ENCODE results near the gene KIFAP3.
A peak's percentile ranks its signal among the peaks of the same experiment; 100 is the strongest.
"Not testable (repeated sequence)": the region's sequence is repeated elsewhere in the genome, so short reads cannot be mapped to it uniquely, and the experiment has no call there.

The KIFAP3 gene

DNA sequence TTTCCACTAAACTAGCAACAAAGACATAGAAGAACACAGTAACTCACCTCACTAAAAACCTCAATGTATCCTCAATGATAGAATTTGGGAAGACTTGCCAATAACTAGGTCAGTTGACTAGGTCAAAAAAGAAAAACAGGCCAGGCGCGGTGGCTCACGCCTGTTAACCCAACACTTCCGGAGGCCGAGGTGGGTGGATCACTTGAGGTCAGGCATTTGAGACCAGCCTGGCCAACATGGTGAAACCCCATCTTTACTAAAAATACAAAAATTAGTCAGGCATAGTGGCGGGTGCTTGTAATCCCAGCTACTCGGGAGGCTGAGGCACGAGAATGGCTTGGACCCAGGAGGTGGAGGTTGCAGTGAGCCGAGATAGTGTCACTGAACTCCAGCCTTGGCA lies 156.3 kb downstream of the KIFAP3 start:
- DNase-seq: not testable (repeated sequence)

DNA sequence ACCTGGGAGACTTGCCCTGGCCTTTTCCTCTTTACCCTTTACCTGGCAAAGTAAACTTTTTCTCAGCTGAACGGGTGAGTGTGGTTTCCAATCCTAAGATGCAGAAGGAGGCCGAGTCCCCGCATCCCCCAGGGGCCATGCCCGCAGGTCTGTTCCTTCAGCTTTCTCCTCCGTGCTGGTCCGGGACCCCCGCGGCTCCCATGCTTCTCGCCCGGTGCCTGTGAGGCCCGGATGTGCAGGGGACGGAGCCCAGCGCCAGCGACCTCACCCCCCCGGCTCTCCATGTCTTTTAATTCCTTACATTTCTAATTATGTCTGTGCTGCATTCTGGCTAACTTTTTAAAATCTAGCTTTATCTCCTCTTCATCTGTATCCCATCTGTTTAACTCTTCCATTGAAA lies 159.3 kb downstream of the KIFAP3 start:
- DNase-seq: no peak

DNA sequence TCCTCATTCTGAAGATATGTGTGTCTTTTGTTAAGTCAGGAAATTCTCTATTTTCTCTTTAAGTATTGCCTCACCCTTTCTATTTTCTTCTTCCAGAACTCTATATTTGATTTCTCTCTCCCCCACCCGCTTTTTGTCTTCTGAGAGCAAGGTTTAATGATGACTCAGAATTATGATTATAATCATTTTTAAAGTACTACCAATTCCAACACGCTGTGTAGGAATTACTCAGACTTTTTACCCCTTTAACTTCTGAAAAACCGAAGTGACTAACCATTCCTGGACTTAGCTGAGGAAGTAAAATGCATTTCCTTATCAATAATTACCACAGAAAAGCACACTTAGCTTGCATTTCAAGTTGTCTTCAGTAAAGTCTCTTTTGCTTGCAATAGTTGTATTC lies 160.0 kb downstream of the KIFAP3 start:
- DNase-seq: no peak

DNA sequence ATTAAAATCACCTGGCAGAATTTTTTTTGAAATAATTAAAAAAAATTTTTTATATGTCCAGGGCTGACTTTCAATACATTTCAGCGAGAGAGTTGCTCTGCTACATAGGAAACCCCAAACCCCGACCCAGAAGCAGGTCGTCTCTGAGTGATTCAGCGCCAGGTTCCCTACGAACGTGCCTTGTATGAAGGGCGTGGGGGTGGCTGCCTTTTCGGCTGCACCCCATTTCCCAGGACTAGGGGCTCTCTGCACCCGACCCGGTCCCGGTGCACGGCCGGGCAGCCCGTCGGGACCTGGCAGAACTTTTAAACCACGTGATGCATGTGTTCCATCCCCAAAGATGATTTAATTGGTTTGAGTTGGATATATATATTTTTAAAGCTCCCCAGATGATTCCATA lies 165.0 kb downstream of the KIFAP3 start:
- no peak for DNase-seq

DNA sequence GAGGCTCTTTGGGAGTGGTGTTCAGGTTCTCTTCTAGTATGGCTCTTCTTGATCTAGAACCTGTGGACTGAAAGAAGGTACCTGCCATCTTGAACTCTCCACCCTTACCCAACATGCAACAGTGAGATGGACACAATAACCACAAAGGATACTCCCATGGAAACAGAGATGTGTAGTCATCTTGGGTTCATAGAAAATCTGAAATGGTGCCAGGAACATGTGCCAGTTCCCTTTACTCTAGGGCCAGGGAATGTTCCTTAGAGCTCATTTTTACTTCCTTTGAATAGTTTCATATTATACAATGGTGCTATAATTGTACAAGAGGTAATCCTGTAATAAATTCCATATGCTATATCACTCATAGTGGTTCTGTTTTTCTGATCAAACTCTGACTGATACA lies 167.6 kb downstream of the KIFAP3 start:
- no peak for DNase-seq

DNA sequence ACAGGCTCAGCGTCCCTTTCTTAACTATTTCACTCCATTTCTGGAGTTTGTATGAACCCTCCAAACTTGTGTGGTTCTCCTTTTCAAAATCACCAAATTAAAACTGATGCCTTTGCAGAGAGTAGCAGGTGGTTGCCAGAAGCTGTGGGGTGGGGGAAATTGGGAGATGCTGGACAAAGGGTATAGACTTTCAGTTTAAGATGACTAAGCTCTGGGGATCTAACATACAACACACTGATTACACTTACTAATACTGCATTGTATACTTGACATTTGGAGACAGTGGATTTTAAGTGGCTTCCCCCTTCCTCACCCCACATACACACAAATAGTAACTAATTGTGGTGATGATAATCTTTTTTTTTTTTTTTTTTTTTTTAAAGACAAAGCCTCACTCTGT lies 169.7 kb downstream of the KIFAP3 start:
- no peak for DNase-seq

DNA sequence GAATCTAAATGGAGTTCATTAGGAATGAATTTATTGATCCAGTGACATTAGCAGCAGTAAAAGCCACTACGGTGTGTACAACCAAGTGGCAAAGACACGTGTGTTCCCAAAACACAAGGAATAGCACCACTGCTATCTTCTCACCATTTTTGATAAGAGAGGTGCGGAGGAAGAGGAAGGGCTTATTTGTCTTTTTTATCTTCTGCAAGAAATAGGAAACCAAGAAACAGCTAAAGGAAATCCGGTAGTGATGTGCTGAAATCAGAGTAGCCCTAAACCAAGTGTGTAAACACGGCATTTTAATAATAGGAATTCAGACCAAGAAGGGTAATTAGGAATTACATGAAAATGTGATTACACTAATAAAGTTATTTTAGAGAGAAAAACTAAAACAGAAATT lies 171.7 kb downstream of the KIFAP3 start:
- no peak for DNase-seq

DNA sequence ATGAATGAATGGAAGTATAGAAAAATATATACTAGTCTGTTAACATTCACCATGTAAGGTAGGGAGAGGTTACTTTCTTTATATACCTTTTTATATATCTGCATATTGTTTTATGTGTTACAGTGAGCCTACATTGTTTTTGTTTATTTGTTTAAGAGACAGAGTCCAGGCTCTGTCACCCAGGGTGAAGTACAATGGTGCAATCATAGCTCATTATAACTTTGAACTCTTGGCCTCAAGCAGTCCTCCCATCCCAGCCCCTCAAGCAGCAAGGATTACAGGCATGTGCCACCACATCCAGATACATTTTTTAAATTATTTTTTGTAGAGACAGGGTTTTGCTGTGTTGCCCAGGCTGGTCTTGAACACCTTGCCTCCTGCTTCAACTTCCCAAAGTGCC lies 173.4 kb downstream of the KIFAP3 start:
- no peak for DNase-seq

DNA sequence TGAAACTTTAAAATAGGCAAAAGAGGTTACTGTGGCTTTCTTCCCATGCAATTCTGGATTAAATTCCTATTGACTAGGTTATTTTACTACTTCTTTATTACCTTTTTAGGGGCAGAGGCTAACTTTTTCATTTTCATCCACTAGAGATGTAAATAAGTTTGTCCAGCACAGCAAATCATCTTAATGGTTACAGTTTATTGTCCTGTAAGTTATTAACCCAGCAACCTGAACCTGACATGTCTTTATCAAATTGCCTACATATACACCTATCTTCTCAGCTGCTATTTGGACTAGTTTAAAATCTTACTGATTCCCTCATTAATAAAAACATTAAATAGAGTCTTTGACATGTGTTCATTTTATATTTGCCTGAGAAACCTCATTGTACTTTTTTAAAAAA lies 173.9 kb downstream of the KIFAP3 start:
- no peak for DNase-seq

DNA sequence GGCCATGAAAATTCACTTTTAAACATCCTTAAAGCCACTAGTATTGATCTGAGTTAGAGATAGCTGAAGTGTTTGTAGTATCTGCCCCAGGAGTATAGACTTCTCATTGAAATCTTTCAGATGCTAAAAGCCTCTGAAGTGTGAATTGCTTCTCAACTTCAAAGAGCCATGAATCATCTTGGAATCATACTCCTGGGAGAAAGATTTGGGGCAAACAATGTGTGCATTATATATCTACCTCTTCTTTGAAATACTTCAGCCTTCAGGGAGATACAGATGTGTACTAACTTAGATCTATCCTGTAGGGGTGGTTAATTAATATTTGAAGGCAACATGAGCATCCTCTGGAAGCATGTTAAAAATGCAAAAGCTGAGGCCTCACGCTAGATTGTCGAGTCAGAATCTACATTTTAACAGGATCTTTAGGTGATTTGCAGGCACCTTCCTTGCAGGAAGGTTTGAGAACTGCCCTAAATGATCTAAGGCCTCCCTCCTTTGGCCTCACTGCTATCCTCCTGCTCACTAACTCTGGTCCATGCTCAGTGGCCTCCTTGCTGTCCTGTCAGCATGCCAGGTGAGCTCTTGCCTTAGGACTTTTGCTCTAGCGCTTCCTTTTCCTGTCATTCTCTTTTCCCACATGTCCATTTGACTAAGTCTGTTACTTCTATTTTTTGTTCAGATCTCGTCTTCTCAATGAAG lies 174.8 kb downstream of the KIFAP3 start:
- no peak for DNase-seq

DNA sequence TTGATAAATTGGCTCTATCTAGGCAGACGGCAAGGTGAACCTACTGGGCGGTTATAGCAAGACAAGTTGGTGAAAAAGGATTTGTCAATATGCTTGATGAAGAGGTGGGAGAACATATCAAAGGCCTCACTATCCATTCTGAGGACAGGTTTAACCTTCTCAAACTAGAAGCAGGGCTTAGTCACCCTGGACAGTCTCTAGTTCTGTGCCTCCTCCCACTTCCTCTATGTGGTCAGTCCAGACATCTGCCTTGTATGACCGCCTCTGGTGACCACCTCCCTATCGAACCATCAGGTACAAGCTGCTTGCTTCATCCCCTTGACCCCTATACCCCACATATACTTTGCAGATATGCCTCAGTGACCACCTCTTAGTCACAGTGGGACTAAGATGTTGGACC lies 178.5 kb downstream of the KIFAP3 start:
- no peak for DNase-seq

DNA sequence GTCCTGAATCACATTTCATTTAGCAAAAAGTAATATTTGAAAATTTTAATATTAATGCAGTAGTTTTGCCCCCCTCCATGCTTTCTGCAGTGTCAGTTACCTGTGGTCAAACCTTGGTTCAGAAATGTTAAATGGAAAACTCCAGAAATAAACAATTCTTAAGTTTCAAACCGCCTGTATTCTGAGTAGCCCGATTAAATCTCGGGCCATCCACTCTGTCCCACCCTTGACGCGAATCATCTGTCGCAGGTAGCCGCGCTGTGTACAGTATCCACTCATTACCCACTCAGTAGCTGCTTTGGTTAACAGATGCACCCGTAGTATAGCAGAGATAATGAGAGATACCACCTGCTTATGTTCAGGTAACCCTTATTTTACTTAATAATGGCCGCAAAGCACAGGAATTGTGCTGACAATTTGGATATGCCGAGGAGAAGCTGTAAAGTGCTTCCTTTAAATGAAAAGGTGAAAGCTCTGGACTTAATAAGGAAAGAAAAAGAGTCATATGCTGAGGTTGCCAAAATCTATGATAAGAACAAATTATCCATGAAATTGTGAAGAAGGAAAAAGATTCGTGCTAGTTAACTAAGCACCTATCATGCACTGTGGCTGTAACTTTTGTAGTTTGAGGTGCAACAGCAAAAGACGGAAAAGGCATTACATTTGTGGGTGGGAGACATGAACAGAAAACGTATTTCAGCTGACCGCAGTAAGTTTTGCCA lies 179.9 kb downstream of the KIFAP3 start:
- DNase-seq: no peak

DNA sequence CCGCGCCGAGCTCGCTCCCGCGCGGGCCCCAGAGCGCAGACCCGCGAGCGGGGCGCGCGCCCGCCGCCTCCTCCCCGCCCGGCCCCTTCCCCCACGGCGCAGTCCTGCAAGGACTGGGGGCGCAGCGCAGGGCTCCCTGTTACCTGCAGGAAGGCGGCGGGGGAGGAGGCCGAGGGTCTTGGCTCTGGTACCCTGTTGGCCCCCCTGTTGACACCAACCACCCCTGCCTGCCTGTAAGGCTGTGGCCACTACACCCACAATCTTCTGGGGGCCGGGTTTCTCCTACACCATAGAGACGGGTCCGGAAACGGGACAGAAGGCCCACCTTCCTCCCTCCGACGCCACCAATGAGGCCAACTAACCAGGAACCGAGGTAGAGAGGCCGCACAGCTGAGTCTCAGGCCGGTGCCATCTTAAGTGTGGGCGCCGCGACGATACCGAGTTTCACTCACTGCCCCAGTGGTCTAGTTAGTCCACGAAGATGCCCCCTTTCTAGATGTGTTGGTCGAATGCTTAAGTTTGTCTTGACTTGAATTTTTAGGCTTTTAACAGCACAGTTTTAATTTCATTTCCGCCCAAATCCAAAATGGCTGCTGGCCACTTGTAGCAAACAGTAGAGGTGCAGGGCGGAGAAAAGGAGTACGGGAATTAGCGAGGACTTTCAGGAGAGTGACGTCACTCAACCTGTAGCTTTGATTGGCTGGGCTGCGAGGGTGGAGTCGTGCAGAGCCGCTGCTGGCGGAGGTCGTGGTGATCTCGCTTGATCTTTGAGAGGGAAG lies 180.7 kb downstream of the KIFAP3 start, which contains the start of gene SCYL3:
SCYL3 (minus strand) TSS at position 252 of the 779 bp plus-strand sequence. CDS start 5,056 bp downstream, outside the sequence.
- peak; percentile 82 for DNase-seq

DNA sequence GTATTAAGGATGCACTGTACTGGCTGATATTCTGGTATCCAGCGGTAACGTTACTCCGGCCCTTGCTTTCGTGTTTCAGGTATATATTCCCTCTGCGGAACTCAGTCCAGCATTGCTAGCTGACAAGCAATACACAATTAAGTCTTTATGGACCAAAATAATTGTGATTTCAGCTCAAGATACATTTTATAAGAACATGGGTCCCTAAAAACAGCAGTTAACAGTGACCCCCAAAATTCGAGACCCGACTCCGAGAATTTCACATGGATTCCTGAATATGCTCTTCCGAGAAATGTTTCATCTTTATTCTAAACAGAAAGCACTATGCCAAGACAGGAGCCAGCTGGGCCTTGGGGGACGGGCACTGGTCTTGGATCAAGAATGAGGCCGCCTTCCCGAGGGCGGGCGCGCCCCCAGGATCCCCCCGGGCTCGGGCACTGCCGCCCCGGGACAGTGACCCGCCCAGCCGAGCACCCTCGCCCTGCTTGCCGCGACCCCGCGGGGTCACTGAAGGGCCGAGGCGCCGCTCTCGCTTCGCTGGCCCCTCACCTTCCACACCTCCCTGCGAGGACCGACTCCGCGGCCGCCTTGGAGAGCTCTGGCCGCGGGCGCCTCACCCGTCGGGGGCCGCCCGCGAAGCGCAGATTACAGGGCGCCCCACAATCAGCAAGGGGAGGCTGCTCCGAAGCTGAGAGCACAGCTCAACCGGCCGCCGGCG lies 181.4 kb downstream of the KIFAP3 start:
- DNase-seq: no peak

DNA sequence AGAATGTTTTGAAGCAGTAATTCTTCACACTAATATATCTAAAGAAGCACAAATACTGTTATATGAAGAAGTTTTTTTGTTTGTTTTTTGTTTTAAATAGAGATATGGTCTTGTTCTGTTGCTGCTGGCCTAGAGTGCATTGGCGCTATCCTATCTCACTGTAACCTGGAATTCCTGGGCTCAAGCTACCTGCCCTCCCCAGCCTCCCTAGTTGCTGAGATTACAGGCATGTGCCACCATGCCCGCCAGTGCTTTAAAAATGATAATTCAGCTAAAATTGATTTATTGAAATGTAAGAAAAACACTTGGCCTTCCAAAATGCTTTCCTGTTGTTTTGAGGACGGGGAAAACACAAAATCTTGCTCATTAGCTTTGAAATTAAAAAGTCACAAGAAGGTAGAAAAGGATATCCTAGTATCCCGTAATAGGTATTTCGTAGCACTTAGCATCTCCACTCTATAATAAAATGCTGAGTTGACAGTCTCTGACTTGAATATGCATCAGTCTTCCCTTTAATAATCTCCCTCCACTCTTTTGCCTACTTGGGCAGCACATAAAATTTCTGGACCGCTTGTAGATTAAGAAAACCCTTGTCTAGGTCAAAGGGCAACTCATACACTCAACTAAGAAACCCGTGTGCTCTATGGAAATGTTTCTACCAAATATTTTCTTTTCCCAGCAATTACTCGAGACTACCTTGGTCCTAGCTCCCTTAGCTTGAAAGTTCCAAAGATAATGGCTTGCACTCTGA lies 182.1 kb downstream of the KIFAP3 start:
- DNase-seq: no peak

DNA sequence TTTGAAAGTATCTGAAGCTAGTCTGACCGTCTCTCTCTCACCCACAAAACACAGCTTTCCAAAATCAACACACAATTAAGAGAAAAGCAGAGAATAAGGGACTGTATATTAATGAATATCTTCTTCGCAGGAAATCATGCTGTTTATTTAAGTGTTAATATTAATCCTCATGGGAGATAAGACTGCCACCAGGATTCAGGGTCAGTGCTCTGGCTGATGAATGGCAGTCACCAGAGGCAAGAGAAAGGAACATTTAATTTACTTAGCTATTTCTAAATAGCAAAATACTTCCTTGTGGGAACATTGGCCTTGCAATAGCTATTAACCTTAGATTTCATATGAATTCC lies 183.0 kb downstream of the KIFAP3 start:
- no peak for DNase-seq

DNA sequence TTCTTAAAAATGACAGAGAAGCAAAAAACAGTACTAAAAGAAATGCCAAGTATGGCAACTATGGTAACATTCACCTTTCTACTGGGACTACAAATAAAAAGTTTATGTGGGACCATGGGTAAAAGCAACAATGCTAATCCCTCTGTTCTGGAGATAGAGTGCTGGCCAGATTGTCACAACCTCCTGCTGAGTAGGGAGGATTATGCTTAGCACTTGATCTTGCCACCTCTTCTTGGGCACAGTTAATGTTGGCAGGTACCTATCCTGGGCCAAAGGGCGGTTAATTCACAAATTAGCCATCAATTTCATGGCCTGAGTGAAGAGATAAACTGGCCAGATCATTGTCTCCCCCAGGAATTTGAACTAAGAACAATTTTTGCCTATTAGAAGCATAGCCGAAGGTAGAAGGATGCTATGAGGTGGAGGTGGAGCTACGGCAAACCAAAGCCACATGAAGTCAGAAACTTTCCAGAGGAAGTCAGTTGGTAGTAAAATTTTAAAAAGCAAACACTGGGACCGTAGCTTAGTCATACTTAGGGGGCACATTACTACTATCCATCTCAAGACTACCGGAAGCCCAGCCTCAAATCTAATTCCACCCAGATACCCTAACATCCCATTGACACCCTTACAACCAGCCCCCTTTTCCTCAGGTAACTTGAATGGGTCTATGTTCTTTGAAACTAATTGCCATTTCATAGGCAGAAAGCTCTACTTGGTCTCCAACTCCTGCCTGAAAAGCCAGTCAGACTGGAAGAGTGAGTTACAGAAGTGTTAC lies 183.5 kb downstream of the KIFAP3 start:
- DNase-seq: no peak

DNA sequence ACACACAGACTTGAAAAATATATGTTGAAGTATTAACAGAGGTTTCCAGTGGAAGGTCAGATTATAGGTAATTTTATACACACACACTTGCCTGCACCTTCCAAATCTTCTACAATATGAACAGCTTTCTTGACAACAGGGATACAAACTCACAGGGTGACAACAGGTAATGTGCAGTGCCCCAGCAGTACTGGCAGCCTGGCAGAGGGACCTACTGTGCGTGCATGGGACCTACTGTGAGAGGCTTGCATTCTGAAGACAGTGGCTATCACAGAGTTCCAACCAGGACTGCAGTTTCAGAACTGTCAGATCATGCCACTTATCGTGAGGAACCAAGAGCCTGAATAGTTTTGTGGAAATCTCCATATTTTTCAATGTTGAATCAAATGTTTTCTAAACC lies 184.6 kb downstream of the KIFAP3 start:
- no peak for DNase-seq

DNA sequence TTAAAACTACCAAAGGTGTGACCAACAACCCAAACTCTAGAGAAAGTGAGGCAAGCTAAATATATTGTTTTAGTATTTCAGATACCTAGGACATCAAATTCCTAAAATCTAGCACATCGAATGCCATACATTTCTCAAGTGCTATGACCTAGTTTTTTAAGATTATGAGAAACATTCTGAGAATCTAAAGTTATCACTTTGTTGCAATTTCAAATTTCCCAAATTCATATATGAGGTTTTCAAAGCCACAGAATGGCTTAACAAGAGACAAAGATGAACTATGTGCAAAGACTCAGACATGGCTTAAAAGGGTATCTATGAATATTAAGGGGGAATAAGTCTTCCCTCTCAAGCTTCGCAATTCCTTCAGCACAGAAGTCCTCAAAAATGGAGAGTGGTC lies 187.6 kb downstream of the KIFAP3 start:
- DNase-seq: no peak

DNA sequence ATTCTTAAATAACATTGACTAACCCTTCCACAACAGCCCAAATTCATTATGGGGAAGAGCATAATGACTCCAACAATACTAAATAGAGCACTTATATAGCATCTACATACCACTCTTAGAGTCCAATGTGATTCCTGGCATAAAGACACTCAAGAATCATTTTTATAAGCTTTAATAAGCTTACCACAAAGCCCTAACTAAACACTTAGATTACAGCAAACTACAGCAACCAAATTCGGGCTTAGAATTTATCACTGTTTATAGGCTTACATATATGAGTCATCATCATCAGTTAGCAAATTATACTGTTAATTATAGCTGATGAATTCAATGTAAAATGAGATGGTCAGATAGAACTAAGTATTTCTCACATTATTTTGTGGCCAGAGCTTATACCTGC lies 188.1 kb downstream of the KIFAP3 start:
- no peak for DNase-seq

DNA sequence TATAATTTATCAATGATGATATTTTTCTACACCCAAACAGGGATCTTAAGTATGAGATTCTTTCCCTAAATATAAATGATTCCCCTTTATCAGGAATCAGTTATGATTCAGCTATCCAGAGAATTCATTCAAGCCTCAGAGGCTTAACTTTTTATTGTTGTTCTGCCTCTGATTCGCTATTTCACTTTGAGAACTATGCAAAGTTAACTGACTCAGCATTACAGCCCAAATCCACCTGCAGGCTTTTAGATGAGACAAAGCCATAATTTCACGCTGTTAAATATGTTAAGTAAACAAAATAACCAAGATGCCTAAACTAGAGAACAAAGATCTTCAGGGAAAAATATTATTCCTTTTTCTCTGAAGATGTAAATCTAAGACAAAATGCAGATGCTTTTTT lies 189.3 kb downstream of the KIFAP3 start:
- no peak for DNase-seq

DNA sequence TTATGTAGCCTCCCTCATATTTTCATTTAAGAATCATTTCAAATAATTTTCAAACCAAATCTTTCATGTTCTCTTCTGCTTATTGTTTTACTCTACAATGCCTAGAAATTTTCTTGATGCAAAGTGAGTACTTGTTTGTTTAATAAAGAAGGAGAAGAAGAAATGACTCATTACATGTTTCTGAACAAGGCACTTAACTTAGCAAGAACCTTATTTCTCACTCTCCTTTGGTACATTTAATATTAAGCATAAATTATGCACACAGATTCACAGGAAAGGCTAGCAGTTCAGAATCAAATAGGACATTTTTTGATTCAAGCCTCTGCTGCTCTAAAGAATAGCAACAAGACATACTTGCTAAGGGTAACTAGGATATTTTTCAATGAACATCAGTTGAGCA lies 189.9 kb downstream of the KIFAP3 start:
- DNase-seq: no peak

Data from activated CD4-positive, CD25-positive, alpha-beta regulatory T cell treated with anti-CD3 and anti-CD28 coated beads, Interleukin-2, amount 50 U/mL, for 72 hours (primary cell).